Measurements from ENCODE around the gene VWC2L.

DNA sequence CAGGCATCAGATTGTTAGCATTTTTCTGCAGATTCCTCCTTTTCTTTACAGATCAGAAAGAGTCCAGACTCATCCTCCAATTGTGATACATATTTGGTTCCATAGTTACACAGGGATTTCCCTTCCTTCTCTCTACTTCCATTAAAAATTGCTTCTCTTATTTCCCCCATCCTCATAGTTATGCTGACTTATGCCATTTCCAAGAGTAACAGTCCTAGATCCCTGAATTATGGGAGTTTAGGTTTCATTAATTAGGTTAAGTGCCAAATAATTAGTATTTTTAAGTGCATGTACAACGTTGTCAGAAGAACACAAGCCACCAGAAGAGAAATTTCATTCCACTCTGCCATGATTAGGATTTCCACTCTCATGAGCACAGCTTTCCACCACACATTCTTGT lies 200.2 kb downstream of the VWC2L start:
- TF ChIP-seq, protein P1, sequence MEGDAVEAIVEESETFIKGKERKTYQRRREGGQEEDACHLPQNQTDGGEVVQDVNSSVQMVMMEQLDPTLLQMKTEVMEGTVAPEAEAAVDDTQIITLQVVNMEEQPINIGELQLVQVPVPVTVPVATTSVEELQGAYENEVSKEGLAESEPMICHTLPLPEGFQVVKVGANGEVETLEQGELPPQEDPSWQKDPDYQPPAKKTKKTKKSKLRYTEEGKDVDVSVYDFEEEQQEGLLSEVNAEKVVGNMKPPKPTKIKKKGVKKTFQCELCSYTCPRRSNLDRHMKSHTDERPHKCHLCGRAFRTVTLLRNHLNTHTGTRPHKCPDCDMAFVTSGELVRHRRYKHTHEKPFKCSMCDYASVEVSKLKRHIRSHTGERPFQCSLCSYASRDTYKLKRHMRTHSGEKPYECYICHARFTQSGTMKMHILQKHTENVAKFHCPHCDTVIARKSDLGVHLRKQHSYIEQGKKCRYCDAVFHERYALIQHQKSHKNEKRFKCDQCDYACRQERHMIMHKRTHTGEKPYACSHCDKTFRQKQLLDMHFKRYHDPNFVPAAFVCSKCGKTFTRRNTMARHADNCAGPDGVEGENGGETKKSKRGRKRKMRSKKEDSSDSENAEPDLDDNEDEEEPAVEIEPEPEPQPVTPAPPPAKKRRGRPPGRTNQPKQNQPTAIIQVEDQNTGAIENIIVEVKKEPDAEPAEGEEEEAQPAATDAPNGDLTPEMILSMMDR (IDR thresholded peaks at IDR 0.05) = no peak
- no peak for TF ChIP-seq POLR2A (IDR thresholded peaks at IDR 0.05)

Data from esophagus squamous epithelium (tissue), 4 donors.